ENCODE data around the gene SLC4A11. TPM values are rescaled to one million over a fixed set of nuclear protein-coding genes. Genes with fewer than 3 reads are reported as not detected.

The SLC4A11 gene
- total RNA-seq, 1 experiment from 2014 or later: 26.8 TPM

DNA sequence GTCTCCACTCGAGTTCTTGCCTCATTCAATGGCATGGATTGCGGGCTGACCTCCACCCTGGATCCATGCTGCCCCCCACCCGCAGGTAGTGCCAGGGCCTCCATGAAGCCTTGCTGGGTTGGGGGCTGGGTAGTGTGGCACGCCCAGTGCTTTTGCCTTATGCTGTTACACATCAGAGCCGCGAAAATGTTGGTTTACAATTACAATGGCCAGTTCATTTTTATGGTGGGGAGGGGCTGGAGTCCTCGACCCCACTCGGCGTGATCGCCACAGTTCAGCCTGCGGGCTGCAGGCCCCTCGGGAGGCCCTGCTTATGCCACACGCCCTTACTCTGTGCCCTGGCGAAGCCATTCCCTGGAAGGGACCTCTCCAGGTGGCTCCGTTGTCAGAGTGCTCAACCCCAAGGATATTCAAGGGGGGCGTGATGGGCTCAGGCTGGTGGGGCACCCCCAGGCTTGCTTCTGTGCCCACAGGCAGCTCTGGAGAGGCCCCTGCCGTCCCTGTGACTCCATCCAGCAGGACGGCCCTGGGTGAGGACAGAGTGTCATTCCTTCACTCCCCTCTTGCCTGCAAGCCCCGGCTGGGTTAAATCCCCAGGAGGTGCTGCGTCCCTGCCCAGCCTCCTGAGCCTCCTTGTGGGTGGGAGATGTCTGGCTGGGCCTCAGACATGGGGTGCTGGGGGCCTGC lies 14.9 kb downstream of the SLC4A11 start:
- intact Hi-C loops (cut with micrococcal nuclease): no loop called here
- BruUV-seq (replicated peaks): no TSS peak
- H3K27ac ChIP-seq (ENCODE audit: low read length): peak overlapping the region; percentile 83
- H4K20me1 ChIP-seq (ENCODE audit: low read length): no peaks in the 10 kb centered on the region
- peaks cover 15% of the 10 kb centered on the region; the same call in 1 of the 2 replicates for H3K36me3 ChIP-seq (ENCODE audit: low read depth, low read length)
- no peaks in the 10 kb centered on the region for H3K27me3 ChIP-seq (ENCODE audit: low read length)
- no peaks in the 10 kb centered on the region for H3K79me2 ChIP-seq (ENCODE audit: low read length)
- CTCF ChIA-PET: interaction anchor here (1.0 kb wide), 1 partner anchor 26 kb away, joined by 3 read pairs; no protein-coding TSS in a partner anchor
- peaks cover 5% of the 10 kb centered on the region for H3F3A ChIP-seq (ENCODE audit: low read length, unreplicated experiment)
- POLR2A ChIA-PET (ENCODE audit: unreplicated experiment): interaction anchor here (2.7 kb wide), 1 partner anchor 15 kb away, joined by 18 read pairs; the partner anchor contains the start of gene SLC4A11
- no peak overlapping the region for H3K4me3 ChIP-seq (ENCODE audit: low read length)
- no peak overlapping the region for H2AFZ ChIP-seq (ENCODE audit: low read length)
- H3K9me2 ChIP-seq (replicated peaks; ENCODE audit: low read length): no peaks in the 10 kb centered on the region
- H3K9ac ChIP-seq (ENCODE audit: low read length): peak overlapping the region; percentile 49
- DNase-seq (no peak), ATAC-seq (no peak)
- no peak for TF ChIP-seq EZH2 (IDR thresholded peaks at IDR 0.05; ENCODE audit: low read length, unreplicated experiment)
- no peak for TF ChIP-seq EZH2phosphoT487 (IDR thresholded peaks at IDR 0.05; ENCODE audit: borderline replicate concordance, low read length)
- TF ChIP-seq, protein P1, sequence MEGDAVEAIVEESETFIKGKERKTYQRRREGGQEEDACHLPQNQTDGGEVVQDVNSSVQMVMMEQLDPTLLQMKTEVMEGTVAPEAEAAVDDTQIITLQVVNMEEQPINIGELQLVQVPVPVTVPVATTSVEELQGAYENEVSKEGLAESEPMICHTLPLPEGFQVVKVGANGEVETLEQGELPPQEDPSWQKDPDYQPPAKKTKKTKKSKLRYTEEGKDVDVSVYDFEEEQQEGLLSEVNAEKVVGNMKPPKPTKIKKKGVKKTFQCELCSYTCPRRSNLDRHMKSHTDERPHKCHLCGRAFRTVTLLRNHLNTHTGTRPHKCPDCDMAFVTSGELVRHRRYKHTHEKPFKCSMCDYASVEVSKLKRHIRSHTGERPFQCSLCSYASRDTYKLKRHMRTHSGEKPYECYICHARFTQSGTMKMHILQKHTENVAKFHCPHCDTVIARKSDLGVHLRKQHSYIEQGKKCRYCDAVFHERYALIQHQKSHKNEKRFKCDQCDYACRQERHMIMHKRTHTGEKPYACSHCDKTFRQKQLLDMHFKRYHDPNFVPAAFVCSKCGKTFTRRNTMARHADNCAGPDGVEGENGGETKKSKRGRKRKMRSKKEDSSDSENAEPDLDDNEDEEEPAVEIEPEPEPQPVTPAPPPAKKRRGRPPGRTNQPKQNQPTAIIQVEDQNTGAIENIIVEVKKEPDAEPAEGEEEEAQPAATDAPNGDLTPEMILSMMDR (conservative IDR thresholded peaks at IDR 0.05; ENCODE audit: low read depth, low read length): no peak
- H3K9me3 ChIP-seq (ENCODE audit: low read length): no peaks in the 10 kb centered on the region
- H3K4me2 ChIP-seq (ENCODE audit: low read length): peak overlapping the region; percentile 80
- peaks cover 51% of the 10 kb centered on the region for H3K4me1 ChIP-seq (ENCODE audit: insufficient read depth, low read length)

DNA sequence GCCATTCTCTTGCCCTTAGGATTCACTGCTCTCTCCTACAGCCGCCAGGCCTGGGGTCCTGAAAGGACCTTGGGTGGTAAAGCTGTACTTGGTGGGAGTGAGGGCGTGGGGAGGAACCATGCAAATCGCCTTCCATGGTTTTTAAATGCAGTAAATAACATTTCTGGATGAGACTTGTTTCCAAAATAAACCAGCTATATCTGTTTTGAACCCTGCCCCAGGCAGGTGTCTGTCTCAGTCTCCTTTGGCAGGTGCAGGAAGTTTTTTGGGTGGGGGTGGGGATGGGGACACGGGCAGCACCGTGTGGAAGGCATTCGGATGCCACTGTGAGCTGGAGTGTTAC lies 15.4 kb downstream of the SLC4A11 start:
- Histone ChIP-seq H3K4me3 (ENCODE audit: low read length) (peak overlapping the region; percentile 49), H2AFZ (ENCODE audit: low read length) (no peak overlapping the region), H3K9ac (ENCODE audit: low read length) (peak overlapping the region; percentile 49), H3K9me3 (ENCODE audit: low read length) (no peaks in the 10 kb centered on the region), H3K4me1 (ENCODE audit: insufficient read depth, low read length) (peaks cover 52% of the 10 kb centered on the region), H3K9me2 (replicated peaks; ENCODE audit: low read length) (no peaks in the 10 kb centered on the region), H3K79me2 (ENCODE audit: low read length) (no peaks in the 10 kb centered on the region), H3K27ac (ENCODE audit: low read length) (peak overlapping the region; percentile 83), H3F3A (ENCODE audit: low read length, unreplicated experiment) (peaks cover 5% of the 10 kb centered on the region), H3K36me3 (ENCODE audit: low read depth, low read length) (peaks cover 15% of the 10 kb centered on the region; the same call in 1 of the 2 replicates), H3K27me3 (ENCODE audit: low read length) (no peaks in the 10 kb centered on the region), H3K4me2 (ENCODE audit: low read length) (peak overlapping the region; percentile 80), H4K20me1 (ENCODE audit: low read length) (no peaks in the 10 kb centered on the region)
- POLR2A ChIA-PET (ENCODE audit: unreplicated experiment): interaction anchor here (2.7 kb wide), 1 partner anchor 15 kb away, joined by 18 read pairs; the partner anchor contains the start of gene SLC4A11
- no peak for TF ChIP-seq EZH2phosphoT487 (IDR thresholded peaks at IDR 0.05; ENCODE audit: borderline replicate concordance, low read length)
- TF ChIP-seq EZH2 (IDR thresholded peaks at IDR 0.05; ENCODE audit: low read length, unreplicated experiment): no peak
- TF ChIP-seq, protein P1 (conservative IDR thresholded peaks at IDR 0.05; ENCODE audit: low read depth, low read length): no peak
- CTCF ChIA-PET: interaction anchor here (1.0 kb wide), 1 partner anchor 27 kb away, joined by 3 read pairs; no protein-coding TSS in a partner anchor
- BruUV-seq (replicated peaks): no TSS peak
- DNase-seq: no peak
- intact Hi-C loops (cut with micrococcal nuclease): no loop called here
- ATAC-seq: no peak
